22Rv1 (cell line): ENCODE measurements around the gene FOXN1.
A peak's percentile ranks its signal among the peaks of the same experiment; 100 is the strongest.

ENCODE experiments used
- H3K27ac ChIP-seq: fragments of 450-650 bp; 2 replicates; pipeline ENCODE4 v1.5.1; 2017
- CTCF ChIP-seq: fragments of 450-650 bp; IDR thresholded peaks from 2 replicates; pipeline ENCODE4 v1.5.1; 2017; ENCODE audit warnings: mild to moderate bottlenecking
- ZFX ChIP-seq: fragments of 450-650 bp; IDR thresholded peaks from 2 replicates; pipeline ENCODE4 v1.6.1; 2017; ENCODE audit warnings: antibody characterized with exemption, borderline replicate concordance

Gene FOXN1

GRCh38 chr17:28570716-28571360 lies 64.7 kb downstream of the FOXN1 start:
- H3K27ac ChIP-seq = peak overlapping the region; percentile 87
- no peak for TF ChIP-seq ZFX
- TF ChIP-seq CTCF = no peak

- no peak for TF ChIP-seq ZFX
- no peak for TF ChIP-seq CTCF
- peak within 1 kb of the TSS; percentile 87 for H3K27ac ChIP-seq
Measured at GRCh38 chr17:28571361-28572122, 65.4 kb downstream of the FOXN1 start, which contains the start of gene PIGS. Gene PIGS (minus strand): TSS chr17:28571524. CDS start chr17:28571496, 28 bp downstream.

GRCh38 chr17:28572259-28573039 lies 66.3 kb downstream of the FOXN1 start:
- peak overlapping the region; percentile 87 for H3K27ac ChIP-seq
- TF ChIP-seq ZFX (no peak), CTCF (0 out of 2 replicates have a peak, but pooled peaks have one; percentile 4)

- TF ChIP-seq ZFX (no peak), CTCF (no peak)
- peak overlapping the region; percentile 87; the same call in 1 of the 2 replicates for H3K27ac ChIP-seq
Measured at GRCh38 chr17:28573040-28573380, 66.9 kb downstream of the FOXN1 start.

- H3K27ac ChIP-seq = no peak overlapping the region
- TF ChIP-seq ZFX (no peak), CTCF (no peak)
Measured at GRCh38 chr17:28573521-28573920, 67.4 kb downstream of the FOXN1 start.

GRCh38 chr17:28573966-28574480 lies 67.9 kb downstream of the FOXN1 start:
- TF ChIP-seq CTCF (no peak), ZFX (no peak)

More at GRCh38 chr17:28573966-28574480, 67.9 kb downstream of the FOXN1 start:
- no peak overlapping the region for H3K27ac ChIP-seq
